Transverse colon (tissue), 4 donors: ENCODE results near the gene ZNF786.
A peak's percentile ranks its signal among the peaks of the same experiment; 100 is the strongest.

Experiments
- POLR2A ChIP-seq: fragments of 450-650 bp; IDR thresholded peaks from one replicate; pipeline ENCODE4 v1.6.1; 2016; ENCODE audit warnings: antibody characterized with exemption, mild to moderate bottlenecking, moderate library complexity
- POLR2AphosphoS5 ChIP-seq, 3 donors: sonication (generic); formaldehyde crosslinking; IDR thresholded peaks; one replicate each; pipeline ENCODE4 v1.6.1; 2016; ENCODE audit warnings: antibody characterized with exemption in 3 of 3
- TF ChIP-seq, protein P1 (sequence below), 5 experiments: fragments of 200-600 bp in 3 of 5; fragments of 450-650 bp in 2 of 5; sonication (generic) in 3 of 5; IDR thresholded peaks; 1 replicate in 2 of 5; 2 replicates in 3 of 5; pipeline ENCODE4 v1.5.1; 2016 to 2017; ENCODE audit warnings: antibody characterized with exemption in 5 of 5, inconsistent platforms in 3 of 5, mild to moderate bottlenecking in 2 of 5, moderate library complexity in 1 of 5

DNA sequence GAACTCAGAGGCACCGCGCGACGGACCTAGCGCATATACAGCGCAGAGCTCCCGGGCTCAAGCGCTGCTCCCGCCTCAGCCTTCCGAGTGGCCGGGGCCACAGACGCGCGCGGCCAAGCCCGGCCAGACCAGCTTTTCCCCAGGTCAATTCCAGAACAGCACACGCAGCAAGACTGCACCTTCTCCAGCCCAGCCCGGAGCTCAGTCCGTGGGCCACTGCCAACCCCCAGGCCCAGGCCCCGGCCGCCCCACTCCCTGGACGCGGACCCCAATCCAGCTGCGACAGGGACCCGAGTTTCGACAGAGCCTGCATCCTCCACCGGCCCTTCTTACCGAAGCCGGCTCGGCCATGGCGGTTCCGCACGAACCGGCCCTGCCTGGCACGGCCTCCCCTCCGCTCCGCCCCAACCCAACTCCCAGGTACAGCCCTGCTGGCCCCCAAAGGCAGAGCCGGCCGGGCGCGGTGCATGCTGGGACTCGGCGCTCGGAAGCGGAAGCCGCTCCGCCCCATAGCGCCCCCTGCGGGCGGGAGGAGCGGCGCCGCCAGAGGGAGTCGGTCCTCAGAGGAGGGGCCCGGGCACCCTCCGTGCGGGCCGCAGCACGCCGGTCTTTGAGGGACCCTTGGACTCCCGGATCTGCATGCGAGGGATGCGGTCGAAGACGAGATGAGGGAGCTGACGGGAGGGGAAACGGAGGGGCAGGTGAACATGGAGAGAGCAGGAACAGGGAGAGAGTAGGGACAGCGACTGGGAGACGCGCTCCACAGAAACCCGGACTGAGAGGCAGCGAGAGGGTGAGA, 35.5 kb upstream of the ZNF786 start, which contains the start of gene ZNF425:
- TF ChIP-seq, protein P1, sequence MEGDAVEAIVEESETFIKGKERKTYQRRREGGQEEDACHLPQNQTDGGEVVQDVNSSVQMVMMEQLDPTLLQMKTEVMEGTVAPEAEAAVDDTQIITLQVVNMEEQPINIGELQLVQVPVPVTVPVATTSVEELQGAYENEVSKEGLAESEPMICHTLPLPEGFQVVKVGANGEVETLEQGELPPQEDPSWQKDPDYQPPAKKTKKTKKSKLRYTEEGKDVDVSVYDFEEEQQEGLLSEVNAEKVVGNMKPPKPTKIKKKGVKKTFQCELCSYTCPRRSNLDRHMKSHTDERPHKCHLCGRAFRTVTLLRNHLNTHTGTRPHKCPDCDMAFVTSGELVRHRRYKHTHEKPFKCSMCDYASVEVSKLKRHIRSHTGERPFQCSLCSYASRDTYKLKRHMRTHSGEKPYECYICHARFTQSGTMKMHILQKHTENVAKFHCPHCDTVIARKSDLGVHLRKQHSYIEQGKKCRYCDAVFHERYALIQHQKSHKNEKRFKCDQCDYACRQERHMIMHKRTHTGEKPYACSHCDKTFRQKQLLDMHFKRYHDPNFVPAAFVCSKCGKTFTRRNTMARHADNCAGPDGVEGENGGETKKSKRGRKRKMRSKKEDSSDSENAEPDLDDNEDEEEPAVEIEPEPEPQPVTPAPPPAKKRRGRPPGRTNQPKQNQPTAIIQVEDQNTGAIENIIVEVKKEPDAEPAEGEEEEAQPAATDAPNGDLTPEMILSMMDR (IDR thresholded peaks at IDR 0.05): peak; percentile 96 to 99 (median 98)
- TF ChIP-seq POLR2A (peak; percentile 96), POLR2AphosphoS5 (IDR thresholded peaks at IDR 0.05) (peak; percentile 90 to 98 (median 95))
